Glutamatergic neuron (in vitro differentiated cells): ENCODE results near the gene CHST15. TPM values are rescaled to one million over a fixed set of nuclear protein-coding genes. Genes with fewer than 3 reads are reported as not detected.

Source experiments
- DNase-seq: peaks from one replicate; pipeline ENCODE4 v3.0.0; 2022
- H3K27ac Mint-ChIP-seq: one replicate; pipeline ENCODE4 v1.8.0; 2020; ENCODE audit warnings: mild to moderate bottlenecking, mixed read lengths, inconsistent platforms; ENCODE audit not compliant: unreplicated experiment
- H3K27me3 Mint-ChIP-seq: one replicate; pipeline ENCODE4 v1.8.0; 2020; ENCODE audit warnings: mild to moderate bottlenecking, moderate library complexity, mixed read lengths, inconsistent platforms; ENCODE audit not compliant: unreplicated experiment
- H3K36me3 Mint-ChIP-seq: one replicate; pipeline ENCODE4 v1.8.0; 2020; ENCODE audit warnings: mild to moderate bottlenecking, mixed read lengths, inconsistent platforms; ENCODE audit not compliant: unreplicated experiment
- H3K4me1 Mint-ChIP-seq: one replicate; pipeline ENCODE4 v1.8.0; 2020; ENCODE audit warnings: mild to moderate bottlenecking, low read depth, mixed read lengths, inconsistent platforms; ENCODE audit not compliant: unreplicated experiment
- H3K4me3 Mint-ChIP-seq: one replicate; pipeline ENCODE4 v1.8.0; 2020; ENCODE audit warnings: mild to moderate bottlenecking, mixed read lengths, inconsistent platforms; ENCODE audit not compliant: unreplicated experiment
- H3K9me3 Mint-ChIP-seq: one replicate; pipeline ENCODE4 v1.8.0; 2020; ENCODE audit warnings: mild to moderate bottlenecking, moderate library complexity, mixed read lengths, inconsistent platforms; ENCODE audit not compliant: unreplicated experiment
- CTCF ChIP-seq: fragments of 200-600 bp; sonication (generic); IDR thresholded peaks from one replicate; pipeline ENCODE4 v1.5.0; 2021; ENCODE audit not compliant: partially characterized antibody, unreplicated experiment
- total RNA-seq: library from RNA; stranded (reverse); fragmentation: NEBNext Ultra II Directional; extraction: Animal tissue kit (Norgen Biotek cat#: 25700); gene quantifications from one replicate; pipeline ENCODE4 v1.2.1, GENCODE V29; 2021; ENCODE audit not compliant: unreplicated experiment

The CHST15 gene
- total RNA-seq, 1 donor from 2014 or later = 2.4 TPM

DNA sequence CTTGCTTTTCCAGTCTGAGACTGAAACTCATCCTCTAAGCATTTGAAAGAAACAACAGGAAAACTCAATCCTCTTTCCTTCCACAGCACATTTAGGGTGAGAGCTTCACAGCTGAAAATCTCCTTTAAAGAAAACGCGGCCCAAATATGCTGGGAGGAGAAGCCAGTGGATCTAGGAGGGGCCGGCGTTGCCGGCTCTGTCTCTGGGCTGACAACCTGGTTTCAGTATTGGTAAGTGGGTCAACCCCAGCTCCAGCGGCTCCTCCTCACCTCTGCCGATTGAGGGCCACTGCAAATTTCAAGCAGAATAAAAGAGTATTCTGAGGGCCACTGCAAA is 126.5 kb downstream of the CHST15 start:
- no peak overlapping the region for H3K27ac Mint-ChIP-seq
- peaks cover 10% of the 10 kb centered on the region for H3K27me3 Mint-ChIP-seq
- H3K4me3 Mint-ChIP-seq = no peak overlapping the region
- H3K9me3 Mint-ChIP-seq = peaks cover 4% of the 10 kb centered on the region
- H3K36me3 Mint-ChIP-seq = peaks cover 4% of the 10 kb centered on the region
- TF ChIP-seq CTCF = no peak
- DNase-seq = no peak
- H3K4me1 Mint-ChIP-seq = peaks cover 12% of the 10 kb centered on the region

- Mint-ChIP-seq H3K36me3 (peaks cover 3% of the 10 kb centered on the region), H3K27ac (no peak overlapping the region), H3K9me3 (peaks cover under 1% of the 10 kb centered on the region), H3K27me3 (peaks cover 7% of the 10 kb centered on the region), H3K4me3 (no peak overlapping the region), H3K4me1 (peaks cover 8% of the 10 kb centered on the region)
- DNase-seq = no peak
- no peak for TF ChIP-seq CTCF
These were observed 127.2 kb downstream of the CHST15 start for GRCh38 chr10:123965973-123966895.

DNA sequence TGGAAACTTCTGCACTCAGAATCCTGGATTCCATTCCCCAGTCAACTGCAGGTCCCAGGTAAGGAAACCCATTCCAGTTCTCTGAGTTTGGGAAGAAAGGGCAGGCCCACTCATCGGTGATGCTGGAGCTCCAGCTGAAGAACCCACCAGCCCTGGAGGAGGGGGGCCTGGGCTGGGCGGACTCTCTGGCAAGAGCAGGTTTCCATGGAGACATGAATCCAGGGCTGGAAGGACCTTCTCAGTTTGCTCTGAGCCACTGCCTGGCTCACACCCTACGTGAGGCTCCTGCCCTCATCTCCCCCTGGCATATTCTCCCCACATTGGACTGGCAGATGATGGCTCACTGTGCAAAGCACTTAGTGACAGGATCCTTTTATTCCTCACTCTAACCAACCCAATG is 128.4 kb downstream of the CHST15 start:
- H3K9me3 Mint-ChIP-seq = no peaks in the 10 kb centered on the region
- H3K27me3 Mint-ChIP-seq = peaks cover 5% of the 10 kb centered on the region
- no peak overlapping the region for H3K27ac Mint-ChIP-seq
- DNase-seq = no peak
- no peak for TF ChIP-seq CTCF
- peaks cover 3% of the 10 kb centered on the region for H3K4me1 Mint-ChIP-seq
- no peak overlapping the region for H3K4me3 Mint-ChIP-seq
- H3K36me3 Mint-ChIP-seq = no peaks in the 10 kb centered on the region

DNA sequence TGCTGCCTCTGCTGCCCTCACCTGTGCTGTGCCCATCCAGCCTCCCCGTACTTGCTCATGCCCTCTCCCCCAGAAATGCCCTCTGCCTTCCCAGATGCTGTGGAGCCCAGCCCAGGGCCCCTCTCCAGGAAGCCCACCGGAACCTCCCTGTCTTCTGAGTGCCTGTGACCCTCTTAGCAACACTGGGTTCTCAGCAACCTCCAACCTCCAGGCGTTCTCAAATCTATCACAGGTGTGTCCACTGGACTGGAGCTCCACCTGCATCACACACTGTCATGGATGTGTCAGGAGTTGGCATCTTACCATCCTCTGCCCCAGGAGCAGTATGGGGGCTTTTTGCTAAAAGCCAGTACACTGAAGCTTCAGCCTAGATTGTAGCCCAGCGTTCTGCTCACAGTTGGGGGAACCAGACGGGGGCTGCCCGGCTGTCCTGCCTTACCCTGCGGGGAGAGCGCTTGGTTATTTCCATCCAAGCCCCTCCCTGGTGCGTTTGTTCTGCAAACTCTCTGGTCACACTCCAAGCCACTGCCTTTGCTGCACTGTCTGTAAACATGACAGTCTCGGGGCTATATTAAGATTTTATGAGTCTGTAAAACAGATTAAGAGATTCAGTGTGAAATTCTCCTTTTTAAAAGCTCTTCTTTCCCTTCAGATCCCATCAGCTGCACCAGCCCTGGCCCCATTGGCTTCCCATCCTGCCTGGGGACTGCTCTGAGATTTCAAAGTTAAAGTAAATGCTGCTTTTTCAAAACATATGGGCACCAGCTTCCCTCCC is 130.5 kb downstream of the CHST15 start:
- Mint-ChIP-seq H3K4me1 (peaks cover 3% of the 10 kb centered on the region), H3K36me3 (no peaks in the 10 kb centered on the region), H3K27ac (no peak overlapping the region), H3K4me3 (no peak overlapping the region), H3K27me3 (peaks cover 4% of the 10 kb centered on the region), H3K9me3 (no peaks in the 10 kb centered on the region)
- TF ChIP-seq CTCF = no peak
- DNase-seq = no peak

GRCh38 chr10:123958241-123958640 is 135.2 kb downstream of the CHST15 start:
- H3K27me3 Mint-ChIP-seq = peaks cover 2% of the 10 kb centered on the region
- no peak for TF ChIP-seq CTCF
- no peaks in the 10 kb centered on the region for H3K36me3 Mint-ChIP-seq
- H3K4me1 Mint-ChIP-seq = no peaks in the 10 kb centered on the region
- no peak for DNase-seq
- no peak overlapping the region for H3K27ac Mint-ChIP-seq
- no peak overlapping the region for H3K4me3 Mint-ChIP-seq
- no peaks in the 10 kb centered on the region for H3K9me3 Mint-ChIP-seq
